HG03135 (cell line): ENCODE results near the gene ZNF582.
"Not testable (repeated sequence)": the region's sequence is repeated elsewhere in the genome, so short reads cannot be mapped to it uniquely, and the experiment has no call there.

Source experiments
- ATAC-seq: cut with Tn5 transposase; IDR thresholded peaks from one replicate; pipeline ENCODE4 v1.9.1; 2021; ENCODE audit warnings: mild to moderate bottlenecking, moderate library complexity; ENCODE audit not compliant: unreplicated experiment

Gene ZNF582

GRCh38 chr19:56355517-56355916 lies 37.8 kb downstream of the ZNF582 start:
- ATAC-seq, result no peak

GRCh38 chr19:56351208-56351607 lies 42.1 kb downstream of the ZNF582 start:
- no peak for ATAC-seq

GRCh38 chr19:56350416-56351045 lies 42.8 kb downstream of the ZNF582 start:
- ATAC-seq, result no peak

- ATAC-seq, result no peak
These were observed 45.0 kb downstream of the ZNF582 start for GRCh38 chr19:56348289-56348877.

- no peak for ATAC-seq
These were observed 46.1 kb downstream of the ZNF582 start for GRCh38 chr19:56347163-56347778.

- ATAC-seq, result no peak
These were observed 51.4 kb downstream of the ZNF582 start for GRCh38 chr19:56341948-56342347.

GRCh38 chr19:56339031-56339430 lies 54.3 kb downstream of the ZNF582 start:
- not testable (repeated sequence) for ATAC-seq

- not testable (repeated sequence) for ATAC-seq
These were observed 56.3 kb downstream of the ZNF582 start for GRCh38 chr19:56337077-56337476.

GRCh38 chr19:56335371-56335770 lies 58.0 kb downstream of the ZNF582 start:
- ATAC-seq, result not testable (repeated sequence)

- ATAC-seq, result no peak
These were observed 59.8 kb downstream of the ZNF582 start for GRCh38 chr19:56333506-56333905.
